Suprapubic skin (tissue), 4 donors: ENCODE data around the gene CRYZL1.
"Not testable (repeated sequence)": the region's sequence is repeated elsewhere in the genome, so short reads cannot be mapped to it uniquely, and the experiment has no call there.

Experiments used
- CTCF ChIP-seq, 2 donors: fragments of 200-600 bp in 1 of 2; fragments of 450-650 bp in 1 of 2; sonication (generic) in 1 of 2; IDR thresholded peaks; one replicate each; pipeline ENCODE4 v1.5.1; 2016 to 2019; ENCODE audit warnings: antibody characterized with exemption in 2 of 2, mild to moderate bottlenecking in 1 of 2, moderate library complexity in 1 of 2
- POLR2A ChIP-seq, 2 donors: fragments of 450-650 bp; IDR thresholded peaks; one replicate each; pipeline ENCODE4 v1.6.1; 2017; ENCODE audit warnings: antibody characterized with exemption in 2 of 2, mild to moderate bottlenecking in 2 of 2, moderate library complexity in 2 of 2
- POLR2AphosphoS5 ChIP-seq, 3 donors: sonication (generic); formaldehyde crosslinking; IDR thresholded peaks; one replicate each; pipeline ENCODE4 v1.6.1; 2017; ENCODE audit warnings: antibody characterized with exemption in 3 of 3

- TF ChIP-seq POLR2AphosphoS5, CTCF, POLR2A (IDR thresholded peaks at IDR 0.05): not testable (repeated sequence)
Observed at GRCh38 chr21:33617565-33617964, 24.0 kb downstream of the CRYZL1 start.
